OCI-LY3 (cell line): ENCODE measurements around the gene EYA2.

Experiments used
- CTCF ChIP-seq: fragments of 200-600, 300-600 bp; sonication (generic); IDR thresholded peaks from 2 replicates; pipeline ENCODE4 v1.5.1; 2014; ENCODE audit warnings: antibody characterized with exemption, low read length, low read depth
- EZH2phosphoT487 ChIP-seq: fragments of 200-600 bp; shearing (Covaris generic); IDR thresholded peaks from 2 replicates; pipeline ENCODE4 v1.6.1; 2018; ENCODE audit warnings: antibody characterized with exemption, mixed run types, low read depth

- no peak for TF ChIP-seq CTCF
- TF ChIP-seq EZH2phosphoT487, result no peak
Observed at GRCh38 chr20:46936415-46937156, 41.9 kb downstream of the EYA2 start.
